NK-92 (cell line): ENCODE measurements around the gene OTULIN.

ENCODE experiments used
- DNase-seq: peaks from one replicate; lab custom pipeline; 2025; ENCODE audit not compliant: unreplicated experiment; lab: John Stamatoyannopoulos, UW

OTULIN gene

DNA sequence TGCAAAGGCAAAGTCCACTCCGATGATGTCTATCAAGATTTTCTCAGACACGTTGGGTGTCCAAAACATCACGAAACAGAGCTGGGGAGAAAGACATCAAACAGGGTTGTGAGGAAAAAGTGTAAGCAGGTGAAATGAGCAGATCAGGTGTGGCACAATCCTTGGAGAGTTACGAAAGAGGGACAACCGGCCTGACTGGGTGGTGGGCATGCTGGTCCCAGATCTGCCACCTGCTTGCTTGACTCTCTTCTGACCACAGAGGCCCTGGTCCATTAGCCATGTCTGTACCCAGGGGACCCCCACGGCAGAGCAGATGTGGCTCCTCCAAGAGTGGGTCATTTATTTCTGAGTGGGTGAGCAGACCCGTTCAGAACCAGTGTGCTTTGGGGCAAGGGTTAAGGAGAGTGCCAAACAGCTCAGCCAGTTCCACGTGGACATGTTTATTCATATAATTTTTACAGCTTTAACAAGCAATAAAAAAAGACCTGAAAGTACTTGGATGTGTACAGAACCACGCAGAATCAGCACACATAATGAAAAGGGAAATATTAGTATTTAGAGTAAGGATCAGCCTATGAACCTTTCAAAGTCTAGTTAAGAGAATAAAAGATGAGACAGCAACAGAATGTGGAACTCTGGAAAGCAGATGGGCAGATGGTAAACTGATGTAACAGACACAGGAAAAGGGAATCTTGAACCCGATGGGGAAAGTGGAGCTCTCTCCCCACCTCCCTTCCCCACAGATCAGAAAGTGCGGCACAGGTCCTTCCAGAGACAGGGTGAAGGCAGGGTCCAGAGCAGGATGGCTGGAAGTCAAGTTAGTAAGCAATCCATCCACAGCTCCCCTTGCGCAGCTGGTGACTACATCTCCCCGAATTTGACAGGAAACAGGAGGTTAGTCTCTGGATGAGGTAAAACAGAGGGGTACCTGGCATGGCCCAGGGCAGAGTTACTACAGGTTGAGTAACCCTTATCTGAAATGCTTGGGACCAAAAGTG is 52.5 kb downstream of the OTULIN start:
- DNase-seq = no peak

DNA sequence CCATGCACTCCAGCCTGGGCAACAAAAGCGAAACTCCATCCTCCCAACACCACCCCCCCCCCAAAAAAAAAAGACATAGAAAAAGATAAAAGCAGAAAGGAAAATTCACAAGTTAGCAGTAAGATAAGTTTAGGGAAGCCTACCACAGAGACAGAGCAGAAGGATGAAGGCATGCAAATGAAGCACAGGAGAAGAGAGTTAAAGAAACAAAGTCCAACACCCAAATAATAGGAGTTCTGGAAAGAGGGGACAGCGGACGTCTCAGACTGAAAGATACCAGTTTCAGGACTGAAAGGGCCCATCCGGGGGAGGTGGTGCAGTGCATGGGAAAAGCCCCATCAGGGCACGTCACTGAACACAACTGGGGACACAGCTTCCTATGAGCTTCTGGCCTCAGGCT is 54.3 kb downstream of the OTULIN start:
- DNase-seq = no peak

DNA sequence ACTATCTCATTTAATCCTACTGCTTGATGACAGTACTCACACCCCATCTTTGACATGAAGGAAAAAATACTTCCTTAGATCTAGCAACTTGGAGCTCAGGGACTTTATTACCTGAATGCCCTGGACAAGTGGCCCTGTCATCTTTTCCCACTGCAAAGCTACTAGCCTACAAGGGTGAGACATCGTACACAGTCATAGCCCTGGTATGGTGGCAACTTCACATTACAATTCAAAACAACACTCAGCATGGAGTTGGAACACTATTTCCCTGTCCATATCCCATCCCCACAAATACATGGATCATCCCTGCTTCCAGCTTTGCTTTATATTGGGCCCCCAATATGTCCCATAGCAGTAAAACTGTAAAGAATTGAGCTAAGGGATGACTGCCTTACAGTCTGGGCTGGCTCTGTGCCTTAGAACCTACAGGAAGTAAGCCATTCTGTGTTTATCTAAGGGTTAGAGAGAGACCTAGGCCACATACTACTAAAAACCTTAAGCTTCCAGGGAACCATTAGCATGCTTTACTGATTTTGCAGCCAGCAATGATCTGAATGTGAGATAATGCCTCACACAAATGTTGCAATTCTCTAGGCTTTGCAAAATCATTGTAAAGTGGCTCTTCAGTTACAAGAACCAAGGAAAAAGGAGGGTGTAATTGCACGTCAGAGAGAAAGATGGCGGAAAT is 55.9 kb downstream of the OTULIN start:
- DNase-seq = no peak

DNA sequence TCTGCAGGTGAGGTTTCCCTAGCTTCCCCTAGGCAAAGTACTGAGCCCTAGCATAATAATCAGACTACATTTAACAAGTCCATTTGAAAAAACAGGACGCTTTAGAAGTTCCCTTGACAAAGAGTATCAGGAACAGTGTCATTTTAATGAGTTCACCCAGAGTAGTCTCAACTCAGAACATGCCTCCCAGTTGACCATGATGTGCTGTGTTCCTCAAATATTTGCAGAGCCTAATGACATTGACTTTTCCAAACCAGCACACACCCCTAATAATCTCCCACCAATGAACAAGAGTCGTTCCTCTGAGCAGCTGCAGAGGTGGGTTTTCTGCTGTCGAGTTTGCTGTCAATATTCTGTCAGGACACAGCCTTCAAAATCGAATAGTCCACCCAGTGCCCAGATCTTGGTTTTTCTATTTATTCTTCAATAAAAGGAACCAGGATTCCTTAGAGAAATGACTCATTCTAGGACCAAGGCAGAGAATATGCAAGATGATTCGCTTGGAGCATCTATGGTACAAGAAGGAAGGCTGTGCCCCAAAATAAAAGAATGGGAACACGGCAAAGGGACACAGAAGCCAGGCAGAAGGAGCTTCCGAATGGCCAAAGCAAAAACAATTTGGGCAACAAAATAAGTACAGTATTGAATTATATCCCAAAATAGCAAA is 57.6 kb downstream of the OTULIN start:
- DNase-seq = no peak

DNA sequence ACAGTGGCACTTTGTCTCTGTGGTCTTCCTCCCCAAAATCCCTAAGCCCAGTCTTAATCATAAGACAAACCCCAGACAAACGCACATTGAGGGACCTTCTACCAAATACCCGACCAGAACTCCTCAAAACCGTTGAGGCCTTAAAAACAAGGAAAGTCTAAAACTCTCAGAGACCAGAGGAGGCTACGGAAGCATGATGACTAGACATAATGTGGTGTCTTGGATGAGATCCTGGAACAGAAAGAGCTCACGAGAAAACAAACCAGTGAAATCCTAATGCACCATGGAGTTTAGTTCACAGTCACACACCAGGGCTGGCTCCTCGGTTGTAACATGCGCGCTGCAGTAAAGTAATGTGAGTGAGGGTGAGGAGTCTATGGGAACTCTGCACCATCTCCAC is 58.4 kb downstream of the OTULIN start:
- DNase-seq = no peak

DNA sequence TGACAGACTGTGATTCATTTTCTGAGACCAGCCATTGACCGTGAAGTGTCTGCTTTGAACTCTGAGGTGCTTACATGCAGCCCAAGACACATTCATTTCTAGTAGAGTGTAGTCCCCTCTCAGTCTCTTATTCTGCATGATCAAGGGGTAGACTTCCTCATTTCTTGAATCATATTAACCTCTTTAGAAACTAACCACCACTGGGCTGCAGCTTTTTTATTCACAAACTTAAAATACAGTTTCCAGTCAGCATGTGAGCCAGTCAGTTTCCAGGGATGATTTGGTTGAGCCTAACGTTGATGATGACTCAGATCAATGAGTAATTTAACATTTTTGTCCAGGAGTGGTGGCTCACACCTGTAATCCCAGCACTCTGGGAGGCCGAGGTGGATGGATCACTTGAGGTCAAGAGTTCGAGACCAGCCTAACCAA is 59.2 kb downstream of the OTULIN start:
- DNase-seq = no peak

DNA sequence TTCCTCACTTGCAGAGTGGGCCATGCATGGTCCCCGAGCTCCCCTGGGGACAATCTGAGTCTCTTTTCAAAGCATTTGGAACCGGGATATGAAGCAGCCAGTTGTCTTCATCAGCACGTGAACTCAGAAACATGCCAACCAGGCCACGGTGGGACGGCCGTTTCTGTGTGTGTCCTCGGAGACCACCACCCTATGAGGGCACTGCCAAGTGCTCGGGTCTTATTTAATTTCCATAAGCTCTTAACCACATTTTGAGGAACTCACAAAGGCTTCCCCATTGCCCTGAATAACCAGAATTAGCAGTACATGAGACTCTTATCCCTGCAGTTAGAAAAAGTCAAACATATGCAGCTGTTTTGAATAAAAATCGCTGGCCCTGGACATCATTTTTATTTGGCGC is 60.1 kb downstream of the OTULIN start:
- DNase-seq = no peak

DNA sequence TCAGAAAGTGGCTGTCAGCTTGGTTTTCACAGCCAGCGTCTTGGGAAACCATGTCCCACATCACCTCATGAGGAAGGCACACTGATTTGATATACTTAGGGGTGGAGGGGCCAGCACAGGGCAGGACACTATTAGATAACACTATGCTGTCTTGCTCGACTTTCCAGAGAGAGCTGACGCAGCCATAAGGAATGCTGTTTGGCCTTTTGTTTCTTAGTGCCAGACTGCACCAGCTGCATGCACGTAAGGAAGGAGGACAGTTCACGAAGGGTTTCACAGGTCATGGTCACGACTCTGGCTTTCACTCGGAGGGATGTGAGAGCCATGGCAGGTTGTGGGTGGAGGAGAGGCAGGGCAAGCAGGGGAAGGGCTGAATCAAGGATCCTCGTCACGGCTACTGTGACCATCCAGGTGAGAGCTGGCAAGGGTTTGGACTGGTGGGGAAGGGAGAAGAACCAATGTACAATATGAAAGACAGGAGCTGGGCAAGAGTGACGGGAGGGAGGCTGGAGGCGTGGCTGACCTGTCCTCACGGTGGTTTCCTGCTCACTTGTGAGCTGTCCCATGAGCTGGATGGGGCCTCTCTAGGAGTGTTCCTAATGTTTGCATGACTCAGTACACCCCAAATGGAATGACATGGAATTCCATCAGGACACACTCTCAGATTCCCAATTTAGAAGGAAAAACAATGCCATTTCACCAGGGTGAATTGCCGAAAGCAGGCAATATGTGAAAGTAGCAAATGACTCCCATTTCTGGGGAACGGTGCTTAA is 61.7 kb downstream of the OTULIN start:
- no peak for DNase-seq

DNA sequence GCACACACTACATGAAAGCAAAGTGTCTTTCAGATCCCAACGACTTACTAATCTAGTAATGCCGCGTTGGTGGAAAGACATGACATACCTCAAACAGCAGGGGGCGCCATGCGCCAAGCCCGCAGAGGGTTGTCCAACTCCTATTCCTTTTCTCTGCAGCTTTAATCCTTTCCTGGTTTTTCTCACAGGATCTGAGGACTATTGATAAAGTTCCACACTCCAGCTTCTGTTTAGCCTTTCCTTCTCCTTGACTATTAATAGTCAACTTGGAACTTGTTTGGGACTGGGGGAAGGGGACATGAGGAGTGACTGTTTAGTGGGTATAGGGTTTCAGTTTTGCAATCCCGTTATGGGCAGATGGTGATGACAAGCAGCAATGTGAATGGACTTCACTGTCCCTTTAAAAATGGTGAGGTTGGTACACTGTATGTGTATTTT is 62.9 kb downstream of the OTULIN start:
- no peak for DNase-seq

DNA sequence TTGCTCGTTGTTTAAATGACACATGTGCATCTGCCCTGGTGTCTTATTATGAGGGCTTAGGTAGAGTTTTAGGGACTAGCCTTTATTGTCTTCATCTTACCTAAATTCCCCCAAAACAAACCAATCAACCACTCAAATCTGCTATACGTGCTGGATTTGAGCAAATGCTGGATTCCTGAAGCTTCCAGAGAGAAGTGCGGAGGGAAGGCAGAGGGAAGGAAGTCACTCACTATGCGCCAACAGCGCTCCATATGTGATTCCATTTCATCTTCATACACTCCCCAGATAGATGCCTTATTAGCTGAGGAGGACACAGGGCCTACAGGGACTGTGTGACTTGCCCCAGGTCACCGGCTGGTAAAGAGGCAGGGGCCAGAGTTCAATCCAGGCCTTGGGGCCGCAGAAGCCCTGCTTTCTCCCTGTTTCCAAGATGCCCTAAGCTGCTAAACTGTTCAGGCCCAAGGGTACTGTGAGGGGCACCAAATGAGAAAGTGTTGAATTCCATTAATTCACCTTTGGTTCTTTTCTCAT is 63.5 kb downstream of the OTULIN start:
- DNase-seq = no peak

DNA sequence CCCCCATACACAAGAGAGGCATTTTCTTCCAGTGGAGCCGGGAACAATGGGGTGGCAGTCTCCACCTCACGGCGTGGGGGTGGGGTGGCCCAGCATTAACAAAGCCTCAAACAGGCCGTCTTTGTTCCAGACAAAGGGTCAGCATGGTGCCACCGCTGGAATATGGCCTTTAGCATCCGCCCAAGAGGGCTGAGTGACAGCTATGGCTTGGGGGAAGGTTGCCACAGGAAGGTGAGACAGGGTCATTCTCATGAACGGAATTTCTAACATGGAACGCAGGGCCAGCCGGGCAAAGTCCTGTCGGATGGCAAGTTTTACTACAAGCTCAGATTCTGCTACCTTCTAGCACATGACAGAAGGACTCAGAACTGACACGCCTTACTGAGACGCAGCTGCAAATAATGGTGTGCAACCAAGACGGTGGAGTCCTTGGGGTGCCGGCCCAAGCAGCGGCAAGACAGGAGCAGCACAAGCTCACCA is 64.0 kb downstream of the OTULIN start:
- DNase-seq = no peak

DNA sequence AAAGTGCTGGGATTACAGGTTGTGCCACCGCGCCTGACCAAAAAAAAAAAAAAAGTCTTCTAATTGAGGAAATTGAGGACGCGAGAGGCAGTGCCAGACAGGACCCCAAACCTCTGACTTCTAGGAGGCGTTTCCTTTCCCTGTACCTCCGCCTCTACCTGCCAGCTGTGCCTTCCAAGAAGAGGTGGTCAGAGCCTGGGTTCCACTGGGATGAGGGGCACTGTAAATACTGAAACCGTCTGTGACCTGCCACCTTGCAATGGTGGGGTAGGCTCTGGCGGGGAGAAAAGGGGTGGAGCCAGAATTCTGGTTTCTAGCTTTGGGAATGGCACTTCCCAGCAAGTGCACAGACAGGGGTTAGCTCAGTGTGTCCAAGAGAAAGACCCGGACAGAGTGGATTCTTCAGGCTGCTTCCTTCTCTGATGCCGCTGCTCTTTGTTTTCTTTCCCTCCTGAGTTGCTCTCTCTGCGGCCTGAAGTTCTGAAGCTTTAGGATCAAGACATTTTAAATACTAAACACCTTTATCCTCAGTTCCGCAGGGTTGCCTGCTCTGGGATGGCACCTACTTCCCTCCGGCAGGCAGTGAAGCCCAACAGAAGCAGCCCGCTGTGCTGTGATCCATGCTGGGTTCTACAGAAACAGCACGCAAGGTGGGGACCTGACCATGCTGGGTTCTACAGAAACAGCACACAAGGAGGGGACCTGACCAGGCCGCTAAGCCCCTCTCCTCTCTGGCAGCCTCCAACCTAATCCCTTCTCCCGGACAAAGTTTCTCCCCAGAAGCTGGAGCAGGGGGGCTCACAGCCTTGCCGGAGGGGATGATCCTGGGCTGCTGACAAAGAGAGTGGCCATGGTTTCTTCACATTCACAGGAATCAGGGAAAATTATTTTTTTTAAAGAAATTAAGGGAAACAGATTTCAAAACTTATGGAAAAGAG is 65.2 kb downstream of the OTULIN start:
- no peak for DNase-seq

DNA sequence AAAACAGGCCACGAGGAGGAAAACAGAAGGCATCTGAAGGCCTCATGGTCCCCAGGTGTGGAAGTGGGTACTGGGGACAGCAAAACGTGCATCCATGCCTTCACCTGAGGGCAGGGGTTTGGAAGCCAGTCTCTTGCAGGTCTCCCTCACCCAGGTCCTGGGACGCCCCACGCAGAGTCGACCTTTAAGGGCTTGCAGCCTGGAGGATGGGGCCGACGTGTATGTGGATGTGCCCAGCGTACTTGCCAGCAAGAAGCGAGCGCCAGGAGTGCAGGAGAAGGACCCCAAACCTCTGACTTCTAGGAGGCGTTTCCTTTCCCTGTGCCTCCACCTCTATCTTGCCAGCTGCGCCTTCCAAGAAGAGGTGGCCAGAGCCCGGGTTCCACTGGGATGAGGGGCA is 65.9 kb downstream of the OTULIN start:
- DNase-seq = no peak

DNA sequence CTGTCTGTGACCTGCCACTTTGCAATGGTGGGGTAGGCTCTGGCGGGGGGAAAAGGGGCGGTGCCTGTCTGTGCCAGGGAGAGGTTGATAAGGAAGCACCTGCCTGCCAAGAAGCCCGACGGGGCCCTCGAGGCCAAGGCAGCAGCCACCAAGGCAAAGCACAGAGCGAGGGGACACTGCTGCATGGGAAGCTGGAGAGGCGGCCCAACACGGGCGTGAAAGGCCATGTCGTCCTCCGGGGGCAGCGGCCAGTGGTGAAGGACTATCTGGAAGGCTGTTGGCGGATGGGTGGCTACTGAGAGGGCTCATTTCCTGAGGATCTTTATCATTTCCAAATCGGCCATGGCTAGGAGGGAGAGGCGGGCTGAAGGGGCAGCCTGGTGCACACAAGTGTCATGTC is 66.4 kb downstream of the OTULIN start:
- DNase-seq = no peak

DNA sequence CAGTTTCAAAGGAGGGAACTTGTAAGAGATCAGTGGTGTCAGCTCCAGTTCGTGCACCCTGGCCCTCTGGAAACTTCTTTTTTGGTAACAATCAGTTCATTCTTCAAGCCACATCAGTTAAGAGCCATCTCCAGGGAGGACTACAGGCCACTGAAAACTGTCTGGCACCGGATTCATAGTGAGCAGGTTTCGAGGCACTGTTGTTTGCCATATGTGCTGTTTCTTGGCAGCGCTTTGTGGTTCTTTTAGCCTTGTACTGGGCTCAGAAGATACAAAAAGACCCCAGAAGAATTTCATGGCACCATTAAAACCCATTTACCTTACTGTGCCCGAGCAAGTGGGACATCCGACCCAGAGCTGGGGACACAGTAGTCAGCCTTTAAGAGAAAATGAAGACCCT is 68.5 kb downstream of the OTULIN start:
- no peak for DNase-seq

DNA sequence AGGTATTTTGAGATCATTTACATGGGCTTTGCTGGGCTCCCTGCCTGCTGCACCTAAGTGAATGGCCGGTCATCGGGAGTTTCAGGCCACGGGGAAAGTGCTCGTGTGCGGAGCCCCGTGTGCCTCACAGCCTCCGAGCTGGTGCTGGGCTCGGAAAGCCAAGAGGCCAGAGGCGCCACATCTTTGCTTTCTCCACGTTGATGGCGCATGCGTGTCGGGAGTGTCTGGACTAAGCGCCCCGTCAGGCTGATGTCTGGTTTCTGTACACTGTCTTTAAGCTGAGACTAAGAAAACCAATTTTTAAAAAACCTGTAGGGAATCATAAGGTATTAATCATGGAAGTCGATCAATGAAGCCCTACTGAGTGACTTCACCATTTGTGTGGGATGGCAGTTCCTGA is 69.1 kb downstream of the OTULIN start:
- DNase-seq = no peak

DNA sequence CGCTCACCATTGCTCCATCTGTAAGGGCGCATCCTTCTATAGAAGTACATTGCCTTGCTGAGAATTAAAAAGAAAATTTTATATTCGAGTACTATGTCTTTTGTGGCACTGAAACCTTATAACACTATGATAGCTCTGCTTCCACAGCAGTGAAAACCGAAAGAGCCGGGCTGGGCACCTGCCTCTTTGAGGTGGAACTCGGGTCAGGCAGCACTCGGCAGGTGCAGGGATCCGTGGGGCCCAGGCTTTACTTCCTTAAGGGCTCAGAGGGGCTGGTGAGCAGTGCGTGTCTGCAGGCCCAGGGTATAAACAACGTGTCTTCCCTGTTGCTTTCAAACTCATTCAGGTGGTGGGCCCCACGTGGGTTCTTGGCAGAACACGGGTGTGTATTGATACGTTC is 69.9 kb downstream of the OTULIN start:
- no peak for DNase-seq

DNA sequence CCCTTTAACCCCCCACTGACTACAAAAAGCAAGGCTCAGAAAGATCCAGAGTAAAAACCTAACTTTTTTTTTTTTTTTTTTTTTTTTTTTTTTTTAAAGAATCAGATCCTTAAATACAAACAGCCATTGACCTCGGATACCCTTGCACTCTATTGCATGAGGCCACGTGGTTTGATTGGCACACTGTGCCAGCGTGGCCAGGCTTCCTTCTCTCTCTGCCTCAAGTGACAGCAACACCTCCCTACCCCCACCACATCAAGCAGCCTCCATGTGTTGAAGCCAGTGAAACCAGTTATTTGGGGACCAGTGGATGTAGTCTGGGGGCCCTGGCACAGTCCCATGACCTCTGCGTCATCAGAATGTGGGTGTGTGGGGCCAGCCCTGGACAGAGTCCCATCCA is 71.4 kb downstream of the OTULIN start:
- DNase-seq = no peak

DNA sequence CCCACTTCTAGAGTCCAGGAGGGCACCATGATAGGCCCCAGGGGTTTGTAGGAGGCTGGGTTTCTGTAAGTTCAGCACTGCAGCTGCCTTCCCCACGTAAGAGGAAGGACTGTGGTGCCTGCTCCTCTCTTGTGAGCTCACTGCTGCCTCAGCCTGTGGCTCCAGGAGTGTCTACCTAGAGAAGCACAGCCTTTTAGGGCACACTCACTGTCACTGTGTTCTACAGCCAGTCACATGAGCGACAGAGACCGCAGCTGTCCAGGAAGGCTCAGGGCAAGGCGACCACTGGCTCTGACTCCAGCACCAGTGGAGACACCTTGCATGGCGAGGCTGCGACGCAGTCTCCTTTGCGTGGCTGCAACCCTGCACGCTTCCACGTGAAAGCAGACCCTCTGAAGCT is 72.8 kb downstream of the OTULIN start:
- DNase-seq = no peak
